Endothelial cell (in vitro differentiated cells): Measurements from ENCODE around the gene RFT1. TPM values are rescaled to one million over a fixed set of nuclear protein-coding genes. Genes with fewer than 3 reads are reported as not detected.

ENCODE experiments used
- DNase-seq: peaks from one replicate; pipeline ENCODE4 v3.0.0; 2021; ENCODE audit warnings: low spot score
- H3K27ac Mint-ChIP-seq: one replicate; pipeline ENCODE4 v1.8.0; 2021; ENCODE audit warnings: mixed read lengths, inconsistent platforms; ENCODE audit not compliant: unreplicated experiment
- H3K27me3 Mint-ChIP-seq: one replicate; pipeline ENCODE4 v1.8.0; 2021; ENCODE audit warnings: mild to moderate bottlenecking, moderate library complexity, mixed read lengths, inconsistent platforms; ENCODE audit not compliant: unreplicated experiment
- H3K36me3 Mint-ChIP-seq: one replicate; pipeline ENCODE4 v1.8.0; 2021; ENCODE audit warnings: mild to moderate bottlenecking, low read depth, mixed read lengths, inconsistent platforms; ENCODE audit not compliant: unreplicated experiment
- H3K4me1 Mint-ChIP-seq: one replicate; pipeline ENCODE4 v1.8.0; 2021; ENCODE audit warnings: mild to moderate bottlenecking, mixed read lengths, inconsistent platforms; ENCODE audit not compliant: unreplicated experiment
- H3K4me3 Mint-ChIP-seq: one replicate; pipeline ENCODE4 v1.8.0; 2021; ENCODE audit warnings: mild to moderate bottlenecking, mixed read lengths, inconsistent platforms; ENCODE audit not compliant: unreplicated experiment
- H3K9me3 Mint-ChIP-seq: one replicate; pipeline ENCODE4 v1.8.0; 2021; ENCODE audit warnings: mixed read lengths, inconsistent platforms; ENCODE audit not compliant: unreplicated experiment
- CTCF ChIP-seq: fragments of 200-600 bp; sonication (generic); IDR thresholded peaks from one replicate; pipeline ENCODE4 v1.5.0; 2021; ENCODE audit warnings: antibody characterized with exemption; ENCODE audit not compliant: unreplicated experiment
- total RNA-seq: library from RNA; stranded (reverse); fragmentation: NEBNext Ultra II Directional; extraction: Animal tissue kit (Norgen Biotek cat#: 25700); gene quantifications from one replicate; pipeline ENCODE4 v1.2.1, GENCODE V29; 2021; ENCODE audit not compliant: unreplicated experiment

The RFT1 gene
- total RNA-seq, 1 donor from 2014 or later: 21.1 TPM

- no peak for TF ChIP-seq CTCF
- Mint-ChIP-seq H3K9me3 (no peaks in the 10 kb centered on the region), H3K4me3 (no peak overlapping the region), H3K27ac (no peak overlapping the region), H3K36me3 (peaks cover 32% of the 10 kb centered on the region), H3K27me3 (no peaks in the 10 kb centered on the region), H3K4me1 (no peaks in the 10 kb centered on the region)
- DNase-seq: no peak
Observed at GRCh38 chr3:53123953-53124352, 6.3 kb downstream of the RFT1 start.

- H3K9me3 Mint-ChIP-seq: no peaks in the 10 kb centered on the region
Observed at GRCh38 chr3:53123510-53123909, 6.7 kb downstream of the RFT1 start.

GRCh38 chr3:53122933-53123305, 7.3 kb downstream of the RFT1 start:
- TF ChIP-seq CTCF: no peak
- Mint-ChIP-seq H3K9me3 (no peaks in the 10 kb centered on the region), H3K4me1 (no peaks in the 10 kb centered on the region), H3K4me3 (no peak overlapping the region), H3K36me3 (peaks cover 39% of the 10 kb centered on the region), H3K27ac (no peak overlapping the region), H3K27me3 (peaks cover 2% of the 10 kb centered on the region)
- no peak for DNase-seq

More at GRCh38 chr3:53123510-53123909, 6.7 kb downstream of the RFT1 start:
- no peak for TF ChIP-seq CTCF
- Mint-ChIP-seq H3K4me3 (no peak overlapping the region), H3K36me3 (peaks cover 33% of the 10 kb centered on the region), H3K27me3 (no peaks in the 10 kb centered on the region), H3K27ac (no peak overlapping the region), H3K4me1 (no peaks in the 10 kb centered on the region)
- DNase-seq: no peak

GRCh38 chr3:53122255-53122932, 7.8 kb downstream of the RFT1 start:
- H3K36me3 Mint-ChIP-seq: peaks cover 40% of the 10 kb centered on the region
- H3K27ac Mint-ChIP-seq: no peak overlapping the region
- H3K4me1 Mint-ChIP-seq: no peaks in the 10 kb centered on the region
- no peak for DNase-seq
- TF ChIP-seq CTCF: no peak
- H3K9me3 Mint-ChIP-seq: no peaks in the 10 kb centered on the region
- peaks cover 2% of the 10 kb centered on the region for H3K27me3 Mint-ChIP-seq
- H3K4me3 Mint-ChIP-seq: no peak overlapping the region

- Mint-ChIP-seq H3K27me3 (peaks cover 2% of the 10 kb centered on the region), H3K9me3 (no peaks in the 10 kb centered on the region), H3K4me1 (no peaks in the 10 kb centered on the region), H3K4me3 (no peak overlapping the region), H3K36me3 (peaks cover 40% of the 10 kb centered on the region), H3K27ac (no peak overlapping the region)
- no peak for TF ChIP-seq CTCF
- no peak for DNase-seq
Observed at GRCh38 chr3:53120336-53120735, 9.9 kb downstream of the RFT1 start.
